HG03354 (cell line): ENCODE measurements around the gene NFYC.
A peak's percentile ranks its signal among the peaks of the same experiment; 100 is the strongest.

Source experiments
- ATAC-seq: cut with Tn5 transposase; IDR thresholded peaks from one replicate; pipeline ENCODE4 v1.9.1; 2021; ENCODE audit warnings: mild to moderate bottlenecking; ENCODE audit not compliant: unreplicated experiment, poor library complexity, severe bottlenecking

Gene NFYC

GRCh38 chr1:40808002-40808401, 116.5 kb downstream of the NFYC start:
- no peak for ATAC-seq

- ATAC-seq: no peak
Observed at GRCh38 chr1:40808444-40808843, 116.9 kb downstream of the NFYC start.

- ATAC-seq: no peak
Observed at GRCh38 chr1:40808909-40809308, 117.4 kb downstream of the NFYC start.

- no peak for ATAC-seq
Observed at GRCh38 chr1:40810927-40811326, 119.4 kb downstream of the NFYC start.

GRCh38 chr1:40815420-40815819, 123.9 kb downstream of the NFYC start:
- ATAC-seq: no peak

GRCh38 chr1:40817791-40818263, 126.3 kb downstream of the NFYC start:
- ATAC-seq: no peak

GRCh38 chr1:40818264-40818961, 126.9 kb downstream of the NFYC start:
- ATAC-seq: peak; percentile 86

GRCh38 chr1:40819101-40819500, 127.6 kb downstream of the NFYC start:
- ATAC-seq: no peak

- no peak for ATAC-seq
Observed at GRCh38 chr1:40820251-40820797, 128.8 kb downstream of the NFYC start.
